ENCODE measurements around the gene RBM34. TPM values are rescaled to one million over a fixed set of nuclear protein-coding genes. Genes with fewer than 3 reads are reported as not detected.

The RBM34 gene
- total and polyA plus RNA-seq, 10 of the 15 experiments (the other 5 are each of a cell fraction or from before 2014, with no cell fraction given): 46.4 to 132 (median 109) TPM

DNA sequence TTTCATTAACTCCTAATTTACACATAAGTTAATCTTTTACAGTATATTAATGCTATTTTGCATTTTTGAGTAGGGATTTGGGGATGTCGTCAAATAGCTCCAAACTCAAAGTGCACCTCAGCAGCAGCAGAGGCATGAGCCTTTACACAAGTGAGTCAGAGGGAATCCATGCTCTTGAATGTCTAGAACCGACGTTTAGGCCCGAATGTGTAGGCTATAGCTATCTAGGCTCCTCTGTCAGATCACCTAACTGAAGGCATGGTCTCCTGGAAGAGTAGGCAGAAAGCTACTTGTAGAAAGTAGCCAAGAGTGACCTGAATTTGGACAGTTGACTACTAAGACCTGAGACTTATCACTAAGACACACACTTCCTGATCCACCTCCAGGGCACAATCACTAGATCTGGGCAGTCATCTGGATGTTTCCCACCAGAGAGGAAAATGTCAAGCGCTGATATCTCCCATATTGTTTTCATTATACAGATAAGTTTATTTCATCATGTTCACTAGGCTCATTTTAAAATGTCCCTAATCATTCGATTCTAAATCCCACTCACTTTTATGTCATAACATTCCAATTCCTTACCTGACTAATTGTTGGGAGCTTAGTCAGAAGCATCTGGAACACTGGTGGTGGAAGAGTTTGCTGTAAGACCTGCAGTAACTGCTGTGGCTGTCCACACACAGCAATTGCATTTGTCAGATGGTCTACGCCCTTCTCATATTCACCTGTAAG is 47.7 kb downstream of the RBM34 start:
- Histone ChIP-seq H3K27me3 (replicated peaks in 1 of 2; ENCODE audit: control insufficient read depth in 2 of 2, insufficient read depth in 2 of 2, low read length in 1 of 2) (no peaks in the 10 kb centered on the region), H3K9me3 (replicated peaks; ENCODE audit: control insufficient read depth, insufficient read depth, low read length) (no peaks in the 10 kb centered on the region), H3K4me1 (ENCODE audit: control insufficient read depth, insufficient read depth, low read length) (no peaks in the 10 kb centered on the region), H3K9ac (ENCODE audit: control insufficient read depth, insufficient read depth, low read length) (no peak overlapping the region), H2AFZ (ENCODE audit: control insufficient read depth, low read depth, low read length) (no peak overlapping the region), H3K27ac (ENCODE audit: control insufficient read depth, insufficient read depth) (no peak overlapping the region), H3K36me3 (ENCODE audit: control insufficient read depth in 2 of 2, insufficient read depth in 2 of 2, low read length in 1 of 2) (peaks cover 17 to 52% of the 10 kb centered on the region in 2 experiments), H3K4me2 (ENCODE audit: control insufficient read depth, insufficient read depth) (no peak overlapping the region), H4K20me1 (ENCODE audit: control insufficient read depth, insufficient read depth) (no peaks in the 10 kb centered on the region), H3K79me2 (ENCODE audit: control insufficient read depth, insufficient read depth, low read length) (peaks cover 6% of the 10 kb centered on the region), H3K4me3 (no peak overlapping the region)
- BruUV-seq (replicated peaks): no TSS peak
- CTCF ChIA-PET: interaction anchor here (1.0 to 1.1 kb wide), 2 partner anchors 9 to 18 kb away, joined by 3 to 4 read pairs; no protein-coding TSS in a partner anchor
- SMC1A ChIA-PET (ENCODE audit: uncharacterized antibody, unreplicated experiment): interaction anchor here (1.0 to 1.2 kb wide), 2 partner anchors 15 to 54 kb away, joined by 3 read pairs; no protein-coding TSS in a partner anchor
- in situ Hi-C loops (cut with MboI) (no loop called here), intact Hi-C loops (cut with micrococcal nuclease; ENCODE audit: unreplicated experiment) (no loop called here)
- POLR2A ChIA-PET: interaction anchor here (1.3 kb wide), 1 partner anchor 9 kb away, joined by 3 read pairs; no protein-coding TSS in a partner anchor
- no peak for TF ChIP-seq NR2F1 (conservative IDR thresholded peaks at IDR 0.05)
- TF ChIP-seq, protein P1, sequence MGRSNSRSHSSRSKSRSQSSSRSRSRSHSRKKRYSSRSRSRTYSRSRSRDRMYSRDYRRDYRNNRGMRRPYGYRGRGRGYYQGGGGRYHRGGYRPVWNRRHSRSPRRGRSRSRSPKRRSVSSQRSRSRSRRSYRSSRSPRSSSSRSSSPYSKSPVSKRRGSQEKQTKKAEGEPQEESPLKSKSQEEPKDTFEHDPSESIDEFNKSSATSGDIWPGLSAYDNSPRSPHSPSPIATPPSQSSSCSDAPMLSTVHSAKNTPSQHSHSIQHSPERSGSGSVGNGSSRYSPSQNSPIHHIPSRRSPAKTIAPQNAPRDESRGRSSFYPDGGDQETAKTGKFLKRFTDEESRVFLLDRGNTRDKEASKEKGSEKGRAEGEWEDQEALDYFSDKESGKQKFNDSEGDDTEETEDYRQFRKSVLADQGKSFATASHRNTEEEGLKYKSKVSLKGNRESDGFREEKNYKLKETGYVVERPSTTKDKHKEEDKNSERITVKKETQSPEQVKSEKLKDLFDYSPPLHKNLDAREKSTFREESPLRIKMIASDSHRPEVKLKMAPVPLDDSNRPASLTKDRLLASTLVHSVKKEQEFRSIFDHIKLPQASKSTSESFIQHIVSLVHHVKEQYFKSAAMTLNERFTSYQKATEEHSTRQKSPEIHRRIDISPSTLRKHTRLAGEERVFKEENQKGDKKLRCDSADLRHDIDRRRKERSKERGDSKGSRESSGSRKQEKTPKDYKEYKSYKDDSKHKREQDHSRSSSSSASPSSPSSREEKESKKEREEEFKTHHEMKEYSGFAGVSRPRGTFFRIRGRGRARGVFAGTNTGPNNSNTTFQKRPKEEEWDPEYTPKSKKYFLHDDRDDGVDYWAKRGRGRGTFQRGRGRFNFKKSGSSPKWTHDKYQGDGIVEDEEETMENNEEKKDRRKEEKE (IDR thresholded peaks at IDR 0.05): no peak
- no peak for TF ChIP-seq CREB1 (IDR thresholded peaks at IDR 0.05; ENCODE audit: low read depth)
- TF ChIP-seq NFYA (IDR thresholded peaks at IDR 0.05; ENCODE audit: borderline replicate concordance, low read depth, low read length): no peak
- TF ChIP-seq CBX5 (IDR thresholded peaks at IDR 0.05; ENCODE audit: low read depth): no peak
- TF ChIP-seq POLR2AphosphoS2 (IDR thresholded peaks at IDR 0.05; ENCODE audit: low read depth, low read length): no peak
- TF ChIP-seq WRNIP1 (IDR thresholded peaks at IDR 0.05; ENCODE audit: borderline replicate concordance, low read depth, low read length): no peak
- no peak for TF ChIP-seq SMAD5 (IDR thresholded peaks at IDR 0.05; ENCODE audit: low read depth)
- no peak for TF ChIP-seq HCFC1 (IDR thresholded peaks at IDR 0.05; ENCODE audit: low read length)
- TF ChIP-seq ESRRA (IDR thresholded peaks at IDR 0.05; ENCODE audit: low read length): no peak
- TF ChIP-seq, protein P2, sequence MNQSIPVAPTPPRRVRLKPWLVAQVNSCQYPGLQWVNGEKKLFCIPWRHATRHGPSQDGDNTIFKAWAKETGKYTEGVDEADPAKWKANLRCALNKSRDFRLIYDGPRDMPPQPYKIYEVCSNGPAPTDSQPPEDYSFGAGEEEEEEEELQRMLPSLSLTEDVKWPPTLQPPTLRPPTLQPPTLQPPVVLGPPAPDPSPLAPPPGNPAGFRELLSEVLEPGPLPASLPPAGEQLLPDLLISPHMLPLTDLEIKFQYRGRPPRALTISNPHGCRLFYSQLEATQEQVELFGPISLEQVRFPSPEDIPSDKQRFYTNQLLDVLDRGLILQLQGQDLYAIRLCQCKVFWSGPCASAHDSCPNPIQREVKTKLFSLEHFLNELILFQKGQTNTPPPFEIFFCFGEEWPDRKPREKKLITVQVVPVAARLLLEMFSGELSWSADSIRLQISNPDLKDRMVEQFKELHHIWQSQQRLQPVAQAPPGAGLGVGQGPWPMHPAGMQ (IDR thresholded peaks at IDR 0.05; ENCODE audit: borderline replicate concordance): no peak
- no peak for TF ChIP-seq ASH2L (IDR thresholded peaks at IDR 0.05; ENCODE audit: borderline replicate concordance, low read depth)
- 98% methylated on average over 7 of the region's 7 CpGs for WGBS (ENCODE audit: insufficient coverage, insufficient replicate concordance, low lambda C conversion rate, missing lambda C conversion rate)
- ATAC-seq (no peak), FAIRE-seq (no peak), DNase-seq (ENCODE audit: low read depth, low spot score) (no peak)
- RAD21 ChIA-PET (ENCODE audit: unreplicated experiment): interaction anchor here (0.8 kb wide), 1 partner anchor 9 kb away, joined by 4 read pairs; no protein-coding TSS in a partner anchor

All from GM12878 (cell line).